B cell (primary cell): Measurements from ENCODE around the gene BMP2K.

Experiments
- CTCF ChIP-seq: fragments of 200-600 bp; IDR thresholded peaks from one replicate; pipeline ENCODE4 v1.8.0; 2022; ENCODE audit warnings: antibody characterized with exemption, mild to moderate bottlenecking
- EZH2 ChIP-seq: IDR thresholded peaks from 2 replicates; pipeline ENCODE4 v1.6.1; 2012; ENCODE audit warnings: borderline replicate concordance, low read depth, mild to moderate bottlenecking, moderate library complexity, low read length; ENCODE audit not compliant: insufficient read depth, poor library complexity, severe bottlenecking

GRCh38 chr4:78787392-78788006, 11.3 kb downstream of the BMP2K start:
- TF ChIP-seq CTCF (no peak), EZH2 (no peak)
